HepG2 (cell line): ENCODE results near the gene CALML6. TPM values are rescaled to one million over a fixed set of nuclear protein-coding genes. Genes with fewer than 3 reads are reported as not detected.

ENCODE experiments used
- ASH2L ChIP-seq: fragments of 300-600, 200-600 bp; sonication (generic); IDR thresholded peaks from 2 replicates; pipeline ENCODE4 v1.7.0; 2017; ENCODE audit warnings: low read depth, mild to moderate bottlenecking, moderate library complexity, mixed read lengths, low read length; ENCODE audit not compliant: insufficient read length
- HNRNPL ChIP-seq: fragments of 200-400 bp; formaldehyde crosslinking; IDR thresholded peaks from 2 replicates; pipeline ENCODE4 v1.6.1; 2017; ENCODE audit warnings: mild to moderate bottlenecking, low read depth, low read length
- KAT7 ChIP-seq: IDR thresholded peaks from 2 replicates; pipeline ENCODE4 v1.6.1; 2018; ENCODE audit warnings: borderline replicate concordance, missing compliant biosample characterization
- NCOA2 ChIP-seq: sonication (generic); formaldehyde crosslinking; IDR thresholded peaks from 2 replicates; pipeline ENCODE4 v1.8.0; 2022; ENCODE audit warnings: inconsistent platforms
- PLRG1 ChIP-seq: fragments of 450-650 bp; conservative IDR thresholded peaks from 2 replicates; pipeline ENCODE4 v1.6.1; 2016
- SMAD3 ChIP-seq: sonication (generic); formaldehyde crosslinking; IDR thresholded peaks from 2 replicates; pipeline ENCODE4 v1.4.0; 2020; ENCODE audit warnings: missing genetic modification reagents
- TOPORS ChIP-seq: sonication (generic); formaldehyde crosslinking; IDR thresholded peaks from 2 replicates; pipeline ENCODE4 v1.8.0; 2023; ENCODE audit warnings: mild to moderate bottlenecking, missing genetic modification reagents
- ZEB1 ChIP-seq: IDR thresholded peaks from 2 replicates; pipeline ENCODE4 v1.6.1; 2012; ENCODE audit warnings: mild to moderate bottlenecking, low read depth, inconsistent platforms; ENCODE audit not compliant: insufficient replicate concordance
- ZNF121 ChIP-seq: sonication (generic); formaldehyde crosslinking; IDR thresholded peaks from 2 replicates; pipeline ENCODE4 v1.5.0; 2020; ENCODE audit warnings: mild to moderate bottlenecking, missing genetic modification reagents
- ZNF263 ChIP-seq: sonication (generic); formaldehyde crosslinking; IDR thresholded peaks from 2 replicates; pipeline ENCODE4 v1.4.0; 2020; ENCODE audit warnings: missing genetic modification reagents
- polyA plus RNA-seq, 8 experiments: library from polyadenylated mRNA; depleted of rRNA in 3 of 8; stranded (reverse) in 7 of 8; unstranded in 1 of 8; fragments of >200 nt; fragmentation: Illumina TruSeq in 4 of 8; extraction: Trizol in 4 of 8; gene quantifications; 2 replicates each; pipeline versions ENCODE4 v1.2.1 to v1.2.3, GENCODE V29; 2011 to 2016; ENCODE audit warnings: low read depth in 4 of 8, missing spikeins in 1 of 8, mixed read lengths in 1 of 8; ENCODE audit not compliant: insufficient read depth in 1 of 8
- total RNA-seq, 5 experiments: library from RNA; depleted of rRNA; stranded (reverse); fragments of >200 nt; fragmentation: Illumina TruSeq; extraction: Trizol; gene quantifications; 2 replicates each; pipeline ENCODE4 v1.2.3, GENCODE V29; 2016; ENCODE audit warnings: low read depth in 1 of 5
- TF ChIP-seq, protein P1 (sequence below): sonication (generic); formaldehyde crosslinking; IDR thresholded peaks from 2 replicates; pipeline ENCODE4 v1.5.1; 2020; ENCODE audit warnings: mild to moderate bottlenecking, missing genetic modification reagents, moderate library complexity
- TF ChIP-seq, protein P2 (sequence below): sonication (generic); formaldehyde crosslinking; IDR thresholded peaks from 2 replicates; pipeline ENCODE4 v1.5.1; 2020; ENCODE audit warnings: mild to moderate bottlenecking, missing genetic modification reagents
- TF ChIP-seq, protein P3 (sequence below): sonication (generic); formaldehyde crosslinking; IDR thresholded peaks from 2 replicates; pipeline ENCODE4 v1.9.0; 2022; ENCODE audit warnings: missing genetic modification reagents, mild to moderate bottlenecking, borderline replicate concordance
- TF ChIP-seq, protein P4 (sequence below): sonication (generic); formaldehyde crosslinking; IDR thresholded peaks from 2 replicates; pipeline ENCODE4 v1.5.1; 2020; ENCODE audit warnings: mild to moderate bottlenecking, missing genetic modification reagents, borderline replicate concordance

Gene CALML6
- total and polyA plus RNA-seq, 2 of the 13 experiments (the other 11 are each of a cell fraction or from before 2014, with no cell fraction given) = 0.11 to 0.12 TPM

DNA sequence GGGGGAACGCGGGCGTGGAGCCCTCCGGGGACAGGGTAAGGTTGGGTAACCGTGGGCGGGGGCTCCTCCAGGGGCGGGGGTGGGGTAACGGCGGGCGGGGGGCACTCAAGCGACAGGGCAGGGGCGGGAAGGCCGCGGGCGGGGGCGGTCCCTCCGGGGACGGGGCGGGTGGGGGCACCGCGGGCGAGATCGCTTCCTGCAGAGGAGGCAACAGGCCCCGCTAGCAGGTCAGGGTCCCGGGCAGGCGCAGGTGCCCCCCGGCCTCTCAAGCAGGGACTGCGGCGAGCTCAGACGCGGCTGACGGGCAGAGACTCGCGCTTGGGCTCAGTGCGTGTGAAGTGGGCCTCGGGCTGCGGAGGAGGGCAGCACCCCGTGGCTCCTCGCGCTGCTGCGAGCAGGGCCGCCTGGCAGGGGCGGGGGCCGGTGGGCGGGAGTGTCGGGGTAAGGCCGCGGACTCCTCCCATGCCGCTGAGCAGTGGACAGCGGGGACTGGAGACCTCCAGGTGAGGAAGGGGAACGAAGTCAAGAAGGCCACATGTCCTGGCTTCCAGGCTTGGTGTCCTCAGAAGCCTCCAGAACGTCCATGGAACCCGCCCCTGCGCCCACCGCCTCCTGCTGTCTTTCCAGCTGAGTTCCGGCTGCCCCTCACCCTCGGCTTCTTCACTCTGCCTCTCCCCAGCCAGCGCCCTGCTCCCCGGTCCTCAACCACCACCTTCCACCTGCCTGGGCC, 23.5 kb upstream of the CALML6 start (continued):
- TF ChIP-seq, protein P1, sequence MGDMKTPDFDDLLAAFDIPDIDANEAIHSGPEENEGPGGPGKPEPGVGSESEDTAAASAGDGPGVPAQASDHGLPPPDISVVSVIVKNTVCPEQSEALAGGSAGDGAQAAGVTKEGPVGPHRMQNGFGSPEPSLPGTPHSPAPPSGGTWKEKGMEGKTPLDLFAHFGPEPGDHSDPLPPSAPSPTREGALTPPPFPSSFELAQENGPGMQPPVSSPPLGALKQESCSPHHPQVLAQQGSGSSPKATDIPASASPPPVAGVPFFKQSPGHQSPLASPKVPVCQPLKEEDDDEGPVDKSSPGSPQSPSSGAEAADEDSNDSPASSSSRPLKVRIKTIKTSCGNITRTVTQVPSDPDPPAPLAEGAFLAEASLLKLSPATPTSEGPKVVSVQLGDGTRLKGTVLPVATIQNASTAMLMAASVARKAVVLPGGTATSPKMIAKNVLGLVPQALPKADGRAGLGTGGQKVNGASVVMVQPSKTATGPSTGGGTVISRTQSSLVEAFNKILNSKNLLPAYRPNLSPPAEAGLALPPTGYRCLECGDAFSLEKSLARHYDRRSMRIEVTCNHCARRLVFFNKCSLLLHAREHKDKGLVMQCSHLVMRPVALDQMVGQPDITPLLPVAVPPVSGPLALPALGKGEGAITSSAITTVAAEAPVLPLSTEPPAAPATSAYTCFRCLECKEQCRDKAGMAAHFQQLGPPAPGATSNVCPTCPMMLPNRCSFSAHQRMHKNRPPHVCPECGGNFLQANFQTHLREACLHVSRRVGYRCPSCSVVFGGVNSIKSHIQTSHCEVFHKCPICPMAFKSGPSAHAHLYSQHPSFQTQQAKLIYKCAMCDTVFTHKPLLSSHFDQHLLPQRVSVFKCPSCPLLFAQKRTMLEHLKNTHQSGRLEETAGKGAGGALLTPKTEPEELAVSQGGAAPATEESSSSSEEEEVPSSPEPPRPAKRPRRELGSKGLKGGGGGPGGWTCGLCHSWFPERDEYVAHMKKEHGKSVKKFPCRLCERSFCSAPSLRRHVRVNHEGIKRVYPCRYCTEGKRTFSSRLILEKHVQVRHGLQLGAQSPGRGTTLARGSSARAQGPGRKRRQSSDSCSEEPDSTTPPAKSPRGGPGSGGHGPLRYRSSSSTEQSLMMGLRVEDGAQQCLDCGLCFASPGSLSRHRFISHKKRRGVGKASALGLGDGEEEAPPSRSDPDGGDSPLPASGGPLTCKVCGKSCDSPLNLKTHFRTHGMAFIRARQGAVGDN = peak; percentile 89
- TF ChIP-seq, protein P2, sequence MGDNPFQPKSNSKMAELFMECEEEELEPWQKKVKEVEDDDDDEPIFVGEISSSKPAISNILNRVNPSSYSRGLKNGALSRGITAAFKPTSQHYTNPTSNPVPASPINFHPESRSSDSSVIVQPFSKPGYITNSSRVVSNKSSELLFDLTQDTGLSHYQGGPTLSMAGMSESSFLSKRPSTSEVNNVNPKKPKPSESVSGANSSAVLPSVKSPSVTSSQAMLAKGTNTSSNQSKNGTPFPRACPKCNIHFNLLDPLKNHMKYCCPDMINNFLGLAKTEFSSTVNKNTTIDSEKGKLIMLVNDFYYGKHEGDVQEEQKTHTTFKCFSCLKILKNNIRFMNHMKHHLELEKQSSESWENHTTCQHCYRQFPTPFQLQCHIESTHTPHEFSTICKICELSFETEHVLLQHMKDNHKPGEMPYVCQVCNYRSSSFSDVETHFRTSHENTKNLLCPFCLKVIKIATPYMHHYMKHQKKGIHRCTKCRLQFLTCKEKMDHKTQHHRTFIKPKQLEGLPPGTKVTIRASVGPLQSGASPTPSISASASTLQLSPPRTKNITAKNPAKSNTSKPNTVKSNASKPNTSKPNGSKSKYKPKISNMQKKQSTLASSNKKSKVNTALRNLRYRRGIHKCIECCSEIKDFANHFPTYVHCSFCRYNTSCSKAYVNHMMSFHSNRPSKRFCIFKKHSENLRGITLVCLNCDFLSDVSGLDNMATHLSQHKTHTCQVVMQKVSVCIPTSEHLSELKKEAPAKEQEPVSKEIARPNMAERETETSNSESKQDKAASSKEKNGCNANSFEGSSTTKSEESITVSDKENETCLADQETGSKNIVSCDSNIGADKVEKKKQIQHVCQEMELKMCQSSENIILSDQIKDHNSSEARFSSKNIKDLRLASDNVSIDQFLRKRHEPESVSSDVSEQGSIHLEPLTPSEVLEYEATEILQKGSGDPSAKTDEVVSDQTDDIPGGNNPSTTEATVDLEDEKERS (CRISPR knock-in tag) = no peak
- TF ChIP-seq, protein P3, sequence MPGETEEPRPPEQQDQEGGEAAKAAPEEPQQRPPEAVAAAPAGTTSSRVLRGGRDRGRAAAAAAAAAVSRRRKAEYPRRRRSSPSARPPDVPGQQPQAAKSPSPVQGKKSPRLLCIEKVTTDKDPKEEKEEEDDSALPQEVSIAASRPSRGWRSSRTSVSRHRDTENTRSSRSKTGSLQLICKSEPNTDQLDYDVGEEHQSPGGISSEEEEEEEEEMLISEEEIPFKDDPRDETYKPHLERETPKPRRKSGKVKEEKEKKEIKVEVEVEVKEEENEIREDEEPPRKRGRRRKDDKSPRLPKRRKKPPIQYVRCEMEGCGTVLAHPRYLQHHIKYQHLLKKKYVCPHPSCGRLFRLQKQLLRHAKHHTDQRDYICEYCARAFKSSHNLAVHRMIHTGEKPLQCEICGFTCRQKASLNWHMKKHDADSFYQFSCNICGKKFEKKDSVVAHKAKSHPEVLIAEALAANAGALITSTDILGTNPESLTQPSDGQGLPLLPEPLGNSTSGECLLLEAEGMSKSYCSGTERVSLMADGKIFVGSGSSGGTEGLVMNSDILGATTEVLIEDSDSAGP (CRISPR knock-in tag) = no peak; the same call in none of the 2 replicates
- TF ChIP-seq KAT7 = peak; percentile 19; the same call in 1 of the 2 replicates
- TF ChIP-seq, protein P4, sequence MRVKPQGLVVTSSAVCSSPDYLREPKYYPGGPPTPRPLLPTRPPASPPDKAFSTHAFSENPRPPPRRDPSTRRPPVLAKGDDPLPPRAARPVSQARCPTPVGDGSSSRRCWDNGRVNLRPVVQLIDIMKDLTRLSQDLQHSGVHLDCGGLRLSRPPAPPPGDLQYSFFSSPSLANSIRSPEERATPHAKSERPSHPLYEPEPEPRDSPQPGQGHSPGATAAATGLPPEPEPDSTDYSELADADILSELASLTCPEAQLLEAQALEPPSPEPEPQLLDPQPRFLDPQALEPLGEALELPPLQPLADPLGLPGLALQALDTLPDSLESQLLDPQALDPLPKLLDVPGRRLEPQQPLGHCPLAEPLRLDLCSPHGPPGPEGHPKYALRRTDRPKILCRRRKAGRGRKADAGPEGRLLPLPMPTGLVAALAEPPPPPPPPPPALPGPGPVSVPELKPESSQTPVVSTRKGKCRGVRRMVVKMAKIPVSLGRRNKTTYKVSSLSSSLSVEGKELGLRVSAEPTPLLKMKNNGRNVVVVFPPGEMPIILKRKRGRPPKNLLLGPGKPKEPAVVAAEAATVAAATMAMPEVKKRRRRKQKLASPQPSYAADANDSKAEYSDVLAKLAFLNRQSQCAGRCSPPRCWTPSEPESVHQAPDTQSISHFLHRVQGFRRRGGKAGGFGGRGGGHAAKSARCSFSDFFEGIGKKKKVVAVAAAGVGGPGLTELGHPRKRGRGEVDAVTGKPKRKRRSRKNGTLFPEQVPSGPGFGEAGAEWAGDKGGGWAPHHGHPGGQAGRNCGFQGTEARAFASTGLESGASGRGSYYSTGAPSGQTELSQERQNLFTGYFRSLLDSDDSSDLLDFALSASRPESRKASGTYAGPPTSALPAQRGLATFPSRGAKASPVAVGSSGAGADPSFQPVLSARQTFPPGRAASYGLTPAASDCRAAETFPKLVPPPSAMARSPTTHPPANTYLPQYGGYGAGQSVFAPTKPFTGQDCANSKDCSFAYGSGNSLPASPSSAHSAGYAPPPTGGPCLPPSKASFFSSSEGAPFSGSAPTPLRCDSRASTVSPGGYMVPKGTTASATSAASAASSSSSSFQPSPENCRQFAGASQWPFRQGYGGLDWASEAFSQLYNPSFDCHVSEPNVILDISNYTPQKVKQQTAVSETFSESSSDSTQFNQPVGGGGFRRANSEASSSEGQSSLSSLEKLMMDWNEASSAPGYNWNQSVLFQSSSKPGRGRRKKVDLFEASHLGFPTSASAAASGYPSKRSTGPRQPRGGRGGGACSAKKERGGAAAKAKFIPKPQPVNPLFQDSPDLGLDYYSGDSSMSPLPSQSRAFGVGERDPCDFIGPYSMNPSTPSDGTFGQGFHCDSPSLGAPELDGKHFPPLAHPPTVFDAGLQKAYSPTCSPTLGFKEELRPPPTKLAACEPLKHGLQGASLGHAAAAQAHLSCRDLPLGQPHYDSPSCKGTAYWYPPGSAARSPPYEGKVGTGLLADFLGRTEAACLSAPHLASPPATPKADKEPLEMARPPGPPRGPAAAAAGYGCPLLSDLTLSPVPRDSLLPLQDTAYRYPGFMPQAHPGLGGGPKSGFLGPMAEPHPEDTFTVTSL (CRISPR knock-in tag) = no peak
- no peak for TF ChIP-seq ZEB1
- no peak for TF ChIP-seq SMAD3 (CRISPR knock-in tag)
- TF ChIP-seq NCOA2 (CRISPR knock-in tag) = no peak
- TF ChIP-seq HNRNPL = no peak
- TF ChIP-seq ZNF263 (CRISPR knock-in tag) = 0 out of 2 replicates have a peak, but pooled peaks have one; percentile 18
- no peak for TF ChIP-seq ASH2L
- TF ChIP-seq TOPORS (CRISPR knock-in tag) = no peak
- no peak for TF ChIP-seq PLRG1
- no peak; the same call in 1 of the 2 replicates for TF ChIP-seq ZNF121 (CRISPR knock-in tag)
